ENCODE results near the gene DTX4.

Gene DTX4

GRCh38 chr11:59141673-59142460 is 30.1 kb upstream of the DTX4 start:
- peak; percentile 16 for DNase-seq (ENCODE audit: low spot score)
- peak overlapping the region; percentile 88 for H3K27ac ChIP-seq
- no peak for TF ChIP-seq CTCF (conservative IDR thresholded peaks at IDR 0.05; ENCODE audit: low read depth)
- POLR2A ChIA-PET (ENCODE audit: low non-redundant PET), result no interaction called here
- CTCF ChIA-PET, result interaction anchor here (0.6 to 1.6 kb wide), 3 partner anchors 16 to 1618 kb away, joined by 3 to 9 read pairs (median 3); no protein-coding TSS in a partner anchor

GRCh38 chr11:59142530-59143507 is 29.1 kb upstream of the DTX4 start, which contains the start of gene FAM111A:
TSS of gene FAM111A (plus strand) at chr11:59142856. CDS start at chr11:59148873, 6,017 bp downstream.
- ChIA-PET CTCF (interaction anchor here (0.7 to 1.6 kb wide), 3 partner anchors 15 to 1528 kb away, joined by 3 to 9 read pairs (median 5); no protein-coding TSS in a partner anchor), POLR2A (ENCODE audit: low non-redundant PET) (no interaction called here)
- peak; percentile 91 for DNase-seq (ENCODE audit: low spot score)
- peak within 1 kb of the TSS; percentile 88 for H3K27ac ChIP-seq
- TF ChIP-seq CTCF (conservative IDR thresholded peaks at IDR 0.05; ENCODE audit: low read depth), result 0 out of 2 replicates have a peak, but pooled peaks have one; percentile 20

DNA sequence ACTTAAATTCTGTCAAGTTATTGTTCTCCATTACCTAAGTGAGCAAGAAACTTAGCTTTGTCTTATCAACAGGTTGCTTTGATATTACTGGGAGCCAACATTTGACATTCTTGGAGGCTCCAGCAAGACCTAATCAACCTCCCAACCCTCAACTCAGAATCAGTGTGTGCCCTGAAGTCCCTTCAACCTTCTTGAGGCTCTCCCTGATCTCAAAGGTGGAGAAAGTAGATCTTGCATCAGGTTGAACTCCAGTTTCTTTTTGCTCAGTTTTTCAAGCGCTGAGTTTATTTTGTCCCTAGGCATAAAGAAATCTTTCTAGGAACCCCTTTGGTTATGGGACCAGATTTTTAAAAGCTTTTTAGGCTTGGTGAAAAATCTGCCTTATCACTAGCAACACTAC is 27.8 kb upstream of the DTX4 start:
- POLR2A ChIA-PET (ENCODE audit: low non-redundant PET), result interaction anchor here (0.8 kb wide), 1 partner anchor 9 kb away, joined by 3 read pairs; no protein-coding TSS in a partner anchor
- peak overlapping the region; percentile 91 for H3K27ac ChIP-seq
- DNase-seq (ENCODE audit: low spot score), result no peak
- CTCF ChIA-PET, result interaction anchor here (0.9 kb wide), 1 partner anchor 8 kb away, joined by 3 read pairs; no protein-coding TSS in a partner anchor
- TF ChIP-seq CTCF (conservative IDR thresholded peaks at IDR 0.05; ENCODE audit: low read depth), result no peak

- ChIA-PET POLR2A (ENCODE audit: low non-redundant PET) (interaction anchor here (0.8 kb wide), 1 partner anchor 9 kb away, joined by 3 read pairs; no protein-coding TSS in a partner anchor), CTCF (interaction anchor here (0.6 to 0.9 kb wide), 3 partner anchors 9 to 737 kb away, joined by 3 to 4 read pairs (median 3); no protein-coding TSS in a partner anchor)
- peak; percentile 18; the same call in 1 of the 2 replicates for TF ChIP-seq CTCF (conservative IDR thresholded peaks at IDR 0.05; ENCODE audit: low read depth)
- H3K27ac ChIP-seq, result peak overlapping the region; percentile 91
- peak; percentile 85 for DNase-seq (ENCODE audit: low spot score)
Measured at GRCh38 chr11:59144579-59145345, 27.2 kb upstream of the DTX4 start.

DNA sequence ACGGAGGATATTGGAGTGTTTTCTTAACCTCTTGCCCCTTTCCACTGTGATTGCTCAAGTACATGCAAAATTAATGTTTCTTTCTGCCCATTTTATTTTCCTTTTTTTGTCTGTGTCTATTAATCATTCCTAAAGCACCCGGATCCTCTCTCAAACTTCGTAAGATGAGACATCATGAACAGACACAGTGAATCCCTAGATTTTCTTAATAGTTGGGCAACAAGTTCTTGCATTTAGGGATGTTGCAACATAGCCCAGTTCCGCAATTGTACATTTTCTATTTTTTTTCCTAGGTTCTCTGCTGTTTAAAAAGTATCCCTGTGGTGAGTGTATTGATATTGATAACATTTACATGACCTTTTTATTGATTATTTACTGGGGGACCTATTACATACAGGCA is 26.4 kb upstream of the DTX4 start:
- peak overlapping the region; percentile 91 for H3K27ac ChIP-seq
- DNase-seq (ENCODE audit: low spot score), result peak; percentile 30
- no peak for TF ChIP-seq CTCF (conservative IDR thresholded peaks at IDR 0.05; ENCODE audit: low read depth)
- CTCF ChIA-PET, result interaction anchor here (0.9 kb wide), 1 partner anchor 12 kb away, joined by 3 read pairs; no protein-coding TSS in a partner anchor
- POLR2A ChIA-PET (ENCODE audit: low non-redundant PET), result no interaction called here
